ENCODE results near the gene SMARCD1.
"Not testable (repeated sequence)": the region's sequence is repeated elsewhere in the genome, so short reads cannot be mapped to it uniquely, and the experiment has no call there.

Gene SMARCD1

GRCh38 chr12:50145439-50145838 is 60.3 kb downstream of the SMARCD1 start:
- DNase-seq = no peak

- no peak for DNase-seq
Measured at GRCh38 chr12:50147281-50147680, 62.1 kb downstream of the SMARCD1 start.

GRCh38 chr12:50148011-50148410 is 62.9 kb downstream of the SMARCD1 start:
- not testable (repeated sequence) for DNase-seq

GRCh38 chr12:50149311-50149710 is 64.2 kb downstream of the SMARCD1 start:
- no peak for DNase-seq
